C4-2B (cell line): ENCODE data around the gene OR51B4.
"Not testable (repeated sequence)": the region's sequence is repeated elsewhere in the genome, so short reads cannot be mapped to it uniquely, and the experiment has no call there.

Experiments used
- H3K27ac ChIP-seq: fragments of 450-650 bp; 2 replicates; pipeline ENCODE4 v1.5.1; 2017
- ZFX ChIP-seq: fragments of 450-650 bp; IDR thresholded peaks from 2 replicates; pipeline ENCODE4 v1.6.1; 2017
- TF ChIP-seq, protein P1 (sequence below): fragments of 450-650 bp; conservative IDR thresholded peaks from 2 replicates; pipeline ENCODE4 v1.5.1; 2017; ENCODE audit warnings: mild to moderate bottlenecking

OR51B4 gene

DNA sequence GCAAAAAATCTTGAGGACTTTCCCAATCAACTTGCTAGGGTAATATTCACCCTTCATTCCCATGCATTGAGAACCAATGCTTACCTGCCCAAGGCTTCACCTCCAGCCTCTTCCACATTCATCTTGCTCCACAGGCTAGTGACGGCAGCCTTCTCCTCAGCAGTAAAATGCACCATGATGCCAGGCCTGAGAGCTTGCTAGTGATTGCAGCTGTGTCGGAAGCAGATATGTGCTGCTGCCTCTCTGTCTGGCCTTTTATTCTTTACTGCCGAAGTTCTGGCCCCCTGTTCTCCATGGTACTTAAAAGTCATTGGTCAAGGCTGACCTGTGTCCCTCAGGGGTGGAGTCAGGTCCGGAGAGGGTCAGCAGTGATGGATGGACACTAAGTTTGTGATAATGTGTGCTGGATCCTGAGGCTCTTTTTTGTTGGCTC, 32.0 kb downstream of the OR51B4 start, which contains the start of gene HBE1:
TSS of gene HBE1 (minus strand) at position 231 of the 433 bp plus-strand sequence. CDS start at position 176, 55 bp downstream.
- TF ChIP-seq, protein P1, sequence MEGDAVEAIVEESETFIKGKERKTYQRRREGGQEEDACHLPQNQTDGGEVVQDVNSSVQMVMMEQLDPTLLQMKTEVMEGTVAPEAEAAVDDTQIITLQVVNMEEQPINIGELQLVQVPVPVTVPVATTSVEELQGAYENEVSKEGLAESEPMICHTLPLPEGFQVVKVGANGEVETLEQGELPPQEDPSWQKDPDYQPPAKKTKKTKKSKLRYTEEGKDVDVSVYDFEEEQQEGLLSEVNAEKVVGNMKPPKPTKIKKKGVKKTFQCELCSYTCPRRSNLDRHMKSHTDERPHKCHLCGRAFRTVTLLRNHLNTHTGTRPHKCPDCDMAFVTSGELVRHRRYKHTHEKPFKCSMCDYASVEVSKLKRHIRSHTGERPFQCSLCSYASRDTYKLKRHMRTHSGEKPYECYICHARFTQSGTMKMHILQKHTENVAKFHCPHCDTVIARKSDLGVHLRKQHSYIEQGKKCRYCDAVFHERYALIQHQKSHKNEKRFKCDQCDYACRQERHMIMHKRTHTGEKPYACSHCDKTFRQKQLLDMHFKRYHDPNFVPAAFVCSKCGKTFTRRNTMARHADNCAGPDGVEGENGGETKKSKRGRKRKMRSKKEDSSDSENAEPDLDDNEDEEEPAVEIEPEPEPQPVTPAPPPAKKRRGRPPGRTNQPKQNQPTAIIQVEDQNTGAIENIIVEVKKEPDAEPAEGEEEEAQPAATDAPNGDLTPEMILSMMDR = no peak
- TF ChIP-seq ZFX = no peak
- no peak within 1 kb of the TSS for H3K27ac ChIP-seq

DNA sequence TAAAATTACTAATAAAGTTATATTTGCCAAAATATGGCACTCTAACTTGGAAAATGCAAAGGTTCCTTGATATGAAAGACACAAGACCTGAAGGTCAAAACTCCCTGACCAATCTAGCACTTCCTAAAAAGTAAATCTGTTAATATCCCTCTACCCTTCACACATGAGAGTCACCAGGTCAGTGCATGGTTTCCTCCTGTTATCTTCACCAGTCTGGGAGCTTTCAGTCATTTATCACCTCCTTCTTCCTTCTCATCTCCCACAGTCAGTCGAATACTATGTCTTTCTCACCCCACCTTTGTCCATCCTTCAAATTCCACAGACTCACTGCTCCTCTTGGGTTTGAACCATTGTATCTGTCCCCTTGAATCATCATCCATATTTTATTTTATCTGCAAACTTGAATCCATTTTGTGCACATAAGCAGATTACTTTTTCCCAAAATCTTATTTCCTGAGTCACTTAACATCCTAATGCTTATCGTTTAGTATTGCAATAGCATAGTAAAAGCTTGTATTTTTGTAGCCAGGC, 34.6 kb downstream of the OR51B4 start:
- H3K27ac ChIP-seq = no peak overlapping the region
- no peak for TF ChIP-seq ZFX
- TF ChIP-seq, protein P1 = no peak

DNA sequence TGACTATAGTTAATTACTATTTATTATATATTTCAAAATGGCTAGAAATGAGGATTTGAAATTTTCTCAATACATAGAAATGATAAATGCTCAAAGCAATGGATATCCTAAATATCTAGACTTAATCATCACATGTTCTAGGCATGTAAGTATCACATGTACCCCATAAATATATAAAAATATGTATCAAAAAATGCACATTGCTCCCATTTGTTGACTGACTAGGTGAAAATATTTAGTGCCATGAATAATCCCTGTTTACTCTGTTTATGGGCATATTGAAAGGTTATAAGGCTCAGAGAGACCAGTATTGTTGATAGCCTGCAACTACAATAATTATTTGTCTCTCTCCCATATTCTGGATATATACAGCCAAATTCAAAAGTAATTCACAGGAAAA, 35.1 kb downstream of the OR51B4 start:
- no peak for TF ChIP-seq ZFX
- TF ChIP-seq, protein P1 = no peak
- H3K27ac ChIP-seq = no peak overlapping the region

DNA sequence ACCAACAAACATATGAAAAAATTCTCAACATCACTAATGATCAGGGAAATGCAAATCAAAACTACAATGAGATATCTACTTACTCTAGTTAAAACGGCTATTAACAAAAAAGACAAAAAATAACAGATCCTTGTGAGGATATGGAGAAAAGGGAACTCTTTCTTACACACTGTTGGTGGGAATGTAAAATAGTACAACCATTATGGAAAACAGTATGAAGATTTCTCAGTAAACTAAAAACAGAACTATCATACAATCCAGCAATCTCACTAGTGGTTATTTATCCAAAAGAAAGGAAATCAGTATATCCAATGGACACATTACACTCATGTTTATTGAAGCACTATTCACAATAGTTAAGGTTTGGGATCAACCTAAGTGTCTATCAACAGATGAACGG, 35.9 kb downstream of the OR51B4 start:
- H3K27ac ChIP-seq = no peak overlapping the region
- TF ChIP-seq, protein P1 = no peak
- no peak for TF ChIP-seq ZFX

DNA sequence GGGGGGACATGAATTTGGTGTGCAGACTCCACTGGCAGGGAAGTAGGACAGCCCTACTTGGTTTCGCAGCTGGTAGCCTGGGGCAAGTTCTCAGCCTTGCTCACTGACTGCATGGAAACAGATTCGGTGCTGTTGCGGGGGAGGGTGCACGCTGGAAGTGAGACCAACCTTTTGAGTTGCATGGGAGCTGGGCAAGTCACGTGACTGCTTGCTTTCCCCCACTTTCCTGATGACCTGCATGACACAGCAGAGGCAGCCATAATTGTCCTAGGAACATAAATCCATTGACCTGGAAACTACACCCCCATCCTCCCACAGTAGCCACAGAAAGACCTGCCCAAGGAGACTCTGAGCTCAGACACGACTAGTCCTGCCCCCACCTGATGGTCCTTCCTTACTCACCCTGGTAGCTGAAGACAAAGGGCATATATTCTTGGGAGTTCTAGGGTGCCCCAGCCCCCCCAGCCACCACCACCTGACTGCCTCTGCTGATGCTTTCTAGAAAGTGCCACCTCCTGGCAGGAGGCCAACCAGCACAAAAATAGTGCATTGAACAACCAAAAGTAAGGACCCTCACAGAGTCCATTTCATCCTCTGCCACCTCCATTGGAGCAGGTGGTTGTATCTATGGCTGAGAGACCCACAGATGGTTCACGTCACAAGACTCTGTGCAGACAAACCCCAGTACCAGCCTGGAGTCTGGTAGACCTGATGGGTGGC, 43.0 kb downstream of the OR51B4 start:
- TF ChIP-seq, protein P1 = no peak
- no peak for TF ChIP-seq ZFX

DNA sequence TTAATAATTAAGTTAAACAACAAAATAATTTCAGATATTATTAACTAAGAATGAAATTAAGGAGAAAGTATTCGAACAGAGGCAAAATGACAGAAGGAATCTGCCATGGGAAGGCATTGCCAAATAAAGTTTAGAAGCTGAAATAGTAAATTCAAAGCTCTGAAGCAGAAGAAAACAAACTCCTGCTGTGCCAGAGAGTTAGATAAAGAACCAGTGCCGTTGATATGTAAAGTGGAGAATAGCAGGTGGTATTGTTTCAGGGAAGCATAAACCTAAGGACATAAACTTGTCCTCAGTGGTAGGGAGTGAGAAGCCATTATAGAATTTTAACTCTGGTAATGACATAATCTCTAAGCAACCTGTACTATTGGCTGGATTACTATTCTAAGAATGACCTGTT, 44.5 kb downstream of the OR51B4 start:
- H3K27ac ChIP-seq = no peak overlapping the region
- TF ChIP-seq ZFX = no peak

More for the DNA sequence above, 43.0 kb downstream of the OR51B4 start:
- no peak overlapping the region for H3K27ac ChIP-seq

DNA sequence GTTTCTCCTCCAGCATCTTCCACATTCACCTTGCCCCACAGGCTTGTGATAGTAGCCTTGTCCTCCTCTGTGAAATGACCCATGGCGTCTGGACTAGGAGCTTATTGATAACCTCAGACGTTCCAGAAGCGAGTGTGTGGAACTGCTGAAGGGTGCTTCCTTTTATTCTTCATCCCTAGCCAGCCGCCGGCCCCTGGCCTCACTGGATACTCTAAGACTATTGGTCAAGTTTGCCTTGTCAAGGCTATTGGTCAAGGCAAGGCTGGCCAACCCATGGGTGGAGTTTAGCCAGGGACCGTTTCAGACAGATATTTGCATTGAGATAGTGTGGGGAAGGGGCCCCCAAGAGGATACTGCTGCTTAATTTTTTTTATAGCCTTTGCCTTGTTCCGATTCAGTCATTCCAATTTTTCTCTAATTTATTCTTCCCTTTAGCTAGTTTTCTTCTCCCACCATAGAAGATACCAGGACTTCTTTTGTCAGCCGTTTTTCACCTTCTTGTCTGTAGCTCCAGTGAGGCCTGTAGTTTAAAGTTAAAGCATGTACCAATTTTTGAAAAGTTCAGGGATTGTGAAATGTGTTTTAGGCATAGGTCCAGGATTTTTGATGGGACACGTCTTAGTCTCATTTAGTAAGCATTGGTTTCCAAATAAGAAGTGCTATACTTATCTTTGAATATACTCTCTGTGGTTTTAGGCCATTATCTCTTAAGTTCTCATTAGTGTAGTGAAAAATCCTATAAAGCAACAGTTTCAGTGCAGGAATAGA, 46.9 kb downstream of the OR51B4 start, which contains the start of gene HBG2:
TSS of gene HBG2 (minus strand) at position 136 of the 768 bp plus-strand sequence. CDS start at position 83, 53 bp downstream.
- H3K27ac ChIP-seq = not testable (repeated sequence)

DNA sequence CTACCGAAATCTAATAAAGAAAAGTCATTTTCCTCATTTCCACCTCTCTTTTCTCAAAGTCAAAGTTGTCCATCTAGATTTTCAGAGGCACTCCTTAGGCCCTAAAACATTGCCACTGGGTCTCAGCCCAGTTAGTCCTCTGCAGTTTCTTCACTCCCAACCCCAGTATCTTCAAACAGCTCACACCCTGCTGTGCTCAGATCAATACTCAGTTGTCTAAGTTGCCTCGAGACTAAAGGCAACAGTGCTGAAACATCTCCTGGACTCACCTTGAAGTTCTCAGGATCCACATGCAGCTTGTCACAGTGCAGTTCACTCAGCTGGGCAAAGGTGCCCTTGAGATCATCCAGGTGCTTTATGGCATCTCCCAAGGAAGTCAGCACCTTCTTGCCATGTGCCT, 47.7 kb downstream of the OR51B4 start:
- H3K27ac ChIP-seq = not testable (repeated sequence)

DNA sequence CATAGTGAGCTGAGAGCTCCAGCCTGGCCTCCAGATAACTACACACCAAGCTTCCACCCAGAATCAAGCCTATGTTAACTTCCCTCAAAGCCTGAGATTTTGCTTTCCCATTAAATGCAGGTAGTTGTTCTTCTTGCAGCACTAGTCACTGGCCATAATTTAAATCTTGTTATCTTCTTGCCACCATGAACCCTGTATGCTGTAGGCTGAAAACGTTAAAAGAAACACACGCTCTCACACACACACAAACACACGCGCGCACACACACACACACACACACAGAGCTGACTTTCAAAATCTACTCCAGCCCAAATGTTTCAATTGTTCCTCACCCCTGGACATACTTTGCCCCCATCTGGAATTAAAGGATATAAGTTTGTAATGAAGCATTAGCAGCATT, 48.3 kb downstream of the OR51B4 start:
- H3K27ac ChIP-seq = not testable (repeated sequence)
